NB4 (cell line): Measurements from ENCODE around the gene MALSU1.
"Not testable (repeated sequence)": the region's sequence is repeated elsewhere in the genome, so short reads cannot be mapped to it uniquely, and the experiment has no call there.

Experiments
- DNase-seq: peaks from one replicate; pipeline ENCODE4 v3.0.0; 2010; ENCODE audit warnings: low read depth
- H3K4me3 ChIP-seq: one replicate; pipeline ENCODE4 v1.5.1; 2011; ENCODE audit warnings: mild to moderate bottlenecking, low read depth, low read length, moderate library complexity
- CTCF ChIP-seq: IDR thresholded peaks from one replicate; pipeline ENCODE4 v1.5.1; 2012; ENCODE audit warnings: low read depth, low read length
- MAX ChIP-seq: IDR thresholded peaks from 2 replicates; pipeline ENCODE4 v1.6.1; 2011; ENCODE audit warnings: low read depth, low read length
- MYC ChIP-seq: IDR thresholded peaks from 2 replicates; pipeline ENCODE4 v1.6.1; 2011; ENCODE audit warnings: low read depth, low read length
- POLR2A ChIP-seq: IDR thresholded peaks from 2 replicates; pipeline ENCODE4 v1.6.1; 2011; ENCODE audit warnings: mild to moderate bottlenecking; ENCODE audit not compliant: insufficient read length; ENCODE audit errors: extremely low read depth

The MALSU1 gene

GRCh38 chr7:23295401-23295697 lies 3.8 kb upstream of the MALSU1 start:
- no peak overlapping the region for H3K4me3 ChIP-seq
- TF ChIP-seq MAX = no peak
- no peak for TF ChIP-seq POLR2A
- TF ChIP-seq MYC = no peak
- no peak for TF ChIP-seq CTCF
- DNase-seq = no peak

- TF ChIP-seq MAX (no peak), MYC (no peak), POLR2A (no peak), CTCF (no peak)
- H3K4me3 ChIP-seq = peak overlapping the region; percentile 96
- DNase-seq = peak; percentile 36
Measured at GRCh38 chr7:23298141-23298881, 828 bp upstream of the MALSU1 start.

- TF ChIP-seq POLR2A (no peak), MYC (no peak), MAX (no peak), CTCF (no peak)
- peak; percentile 58 for DNase-seq
- H3K4me3 ChIP-seq = peak overlapping the region; percentile 96
Measured at GRCh38 chr7:23299770-23300300, 696 bp downstream of the MALSU1 start.

GRCh38 chr7:23306936-23307521 lies 7.9 kb downstream of the MALSU1 start:
- H3K4me3 ChIP-seq = no peak overlapping the region
- TF ChIP-seq MYC (no peak), POLR2A (no peak), CTCF (no peak), MAX (no peak)
- DNase-seq = no peak

- no peak overlapping the region for H3K4me3 ChIP-seq
- TF ChIP-seq POLR2A = no peak
- no peak for TF ChIP-seq CTCF
- TF ChIP-seq MAX = no peak
- TF ChIP-seq MYC = no peak
- DNase-seq = no peak
Measured at GRCh38 chr7:23308754-23309153, 9.6 kb downstream of the MALSU1 start.

- not testable (repeated sequence) for H3K4me3 ChIP-seq, DNase-seq
Measured at GRCh38 chr7:23312141-23312540, 13.0 kb downstream of the MALSU1 start.
